ENCODE data around the gene TLR3.

DNA sequence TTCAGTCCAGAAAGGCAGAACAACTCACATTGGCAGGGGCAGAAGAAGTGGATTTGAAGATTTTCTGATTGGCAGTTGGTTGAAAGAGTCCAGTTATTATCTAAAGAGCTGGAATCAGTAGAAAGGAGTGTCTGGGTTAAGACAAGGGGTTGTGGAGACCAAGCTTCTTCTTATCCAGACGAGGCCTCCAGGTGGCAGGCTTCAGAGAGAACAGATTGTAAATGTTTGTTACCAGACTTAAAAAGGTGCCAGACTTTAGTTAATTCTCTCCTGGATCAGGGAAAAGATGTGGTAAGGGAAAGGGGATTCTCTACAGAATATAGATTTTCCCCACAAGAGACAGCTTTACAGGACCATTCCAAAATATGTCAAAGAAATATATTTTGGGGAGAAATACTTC is 36.7 kb upstream of the TLR3 start:
- no peak for TF ChIP-seq POLR2A (IDR thresholded peaks at IDR 0.05)
- TF ChIP-seq, protein P1, sequence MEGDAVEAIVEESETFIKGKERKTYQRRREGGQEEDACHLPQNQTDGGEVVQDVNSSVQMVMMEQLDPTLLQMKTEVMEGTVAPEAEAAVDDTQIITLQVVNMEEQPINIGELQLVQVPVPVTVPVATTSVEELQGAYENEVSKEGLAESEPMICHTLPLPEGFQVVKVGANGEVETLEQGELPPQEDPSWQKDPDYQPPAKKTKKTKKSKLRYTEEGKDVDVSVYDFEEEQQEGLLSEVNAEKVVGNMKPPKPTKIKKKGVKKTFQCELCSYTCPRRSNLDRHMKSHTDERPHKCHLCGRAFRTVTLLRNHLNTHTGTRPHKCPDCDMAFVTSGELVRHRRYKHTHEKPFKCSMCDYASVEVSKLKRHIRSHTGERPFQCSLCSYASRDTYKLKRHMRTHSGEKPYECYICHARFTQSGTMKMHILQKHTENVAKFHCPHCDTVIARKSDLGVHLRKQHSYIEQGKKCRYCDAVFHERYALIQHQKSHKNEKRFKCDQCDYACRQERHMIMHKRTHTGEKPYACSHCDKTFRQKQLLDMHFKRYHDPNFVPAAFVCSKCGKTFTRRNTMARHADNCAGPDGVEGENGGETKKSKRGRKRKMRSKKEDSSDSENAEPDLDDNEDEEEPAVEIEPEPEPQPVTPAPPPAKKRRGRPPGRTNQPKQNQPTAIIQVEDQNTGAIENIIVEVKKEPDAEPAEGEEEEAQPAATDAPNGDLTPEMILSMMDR (IDR thresholded peaks at IDR 0.05): no peak

Data from testis (tissue), 2 donors.